Neural progenitor cell (in vitro differentiated cells): ENCODE measurements around the gene ARHGAP42. TPM values are rescaled to one million over a fixed set of nuclear protein-coding genes. Genes with fewer than 3 reads are reported as not detected.

Source experiments
- DNase-seq: peaks from one replicate; pipeline ENCODE4 v3.0.0-alpha.2; 2016; ENCODE audit warnings: low spot score
- H2AFZ ChIP-seq: fragments of 200-600 bp; sonication (generic); replicated peaks from 2 replicates; pipeline ENCODE4 v1.6.1; 2016; ENCODE audit warnings: antibody characterized with exemption
- H3F3A ChIP-seq: fragments of 200-600 bp; sonication (generic); 2 replicates; pipeline ENCODE4 v1.6.1; 2016; ENCODE audit warnings: antibody characterized with exemption, low read depth
- H3K27ac ChIP-seq: fragments of 200-600 bp; sonication (generic); 2 replicates; pipeline ENCODE4 v1.5.1; 2016; ENCODE audit warnings: mild to moderate bottlenecking
- H3K27me3 ChIP-seq: fragments of 200-600 bp; sonication (generic); 2 replicates; pipeline ENCODE4 v1.6.1; 2016; ENCODE audit warnings: mild to moderate bottlenecking, moderate library complexity
- H3K36me3 ChIP-seq: fragments of 200-600 bp; sonication (generic); 2 replicates; pipeline ENCODE4 v1.5.1; 2016
- H3K4me1 ChIP-seq: fragments of 200-600 bp; sonication (generic); 2 replicates; pipeline ENCODE4 v1.6.1; 2016; ENCODE audit warnings: mixed run types
- H3K4me2 ChIP-seq: fragments of 200-600 bp; sonication (generic); 2 replicates; pipeline ENCODE4 v1.6.1; 2016
- H3K4me3 ChIP-seq: fragments of 200-600 bp; sonication (generic); 2 replicates; pipeline ENCODE4 v1.5.1; 2016
- H3K79me2 ChIP-seq: fragments of 200-600 bp; sonication (generic); 2 replicates; pipeline ENCODE4 v1.6.1; 2016; ENCODE audit warnings: low read depth
- H3K9ac ChIP-seq: fragments of 200-600 bp; sonication (generic); 2 replicates; pipeline ENCODE4 v1.6.1; 2016
- H3K9me3 ChIP-seq: fragments of 200-600 bp; sonication (generic); 2 replicates; pipeline ENCODE4 v1.5.1; 2016; ENCODE audit warnings: low read depth
- H4K20me1 ChIP-seq: fragments of 200-600 bp; sonication (generic); 2 replicates; pipeline ENCODE4 v1.6.1; 2016; ENCODE audit warnings: low read depth
- H3K27ac Mint-ChIP-seq: 3 replicates; pipeline ENCODE4 v1.8.0; 2021; ENCODE audit warnings: mixed read lengths
- H3K27me3 Mint-ChIP-seq: 2 replicates; pipeline ENCODE4 v1.8.0; 2022; ENCODE audit warnings: low read depth, mild to moderate bottlenecking, inconsistent platforms, moderate library complexity, mixed read lengths; ENCODE audit not compliant: insufficient read depth
- H3K36me3 Mint-ChIP-seq: 3 replicates; pipeline ENCODE4 v1.8.0; 2021; ENCODE audit warnings: mixed read lengths
- H3K4me1 Mint-ChIP-seq: 3 replicates; pipeline ENCODE4 v1.8.0; 2021; ENCODE audit warnings: mixed read lengths
- H3K4me3 Mint-ChIP-seq: 3 replicates; pipeline ENCODE4 v1.8.0; 2021; ENCODE audit warnings: mild to moderate bottlenecking, moderate library complexity, mixed read lengths
- H3K9me3 Mint-ChIP-seq: 3 replicates; pipeline ENCODE4 v1.8.0; 2020; ENCODE audit warnings: mixed read lengths
- CTCF ChIP-seq: fragments of 200-600 bp; sonication (generic); IDR thresholded peaks from 2 replicates; pipeline ENCODE4 v1.5.1; 2017; ENCODE audit warnings: antibody characterized with exemption, mild to moderate bottlenecking
- EZH2 ChIP-seq: fragments of 200-600 bp; sonication (generic); IDR thresholded peaks from 2 replicates; pipeline ENCODE4 v1.6.1; 2017; ENCODE audit warnings: antibody characterized with exemption, mild to moderate bottlenecking, moderate library complexity
- EZH2phosphoT487 ChIP-seq: fragments of 200-600 bp; sonication (generic); IDR thresholded peaks from 2 replicates; pipeline ENCODE4 v1.6.1; 2017; ENCODE audit warnings: antibody characterized with exemption
- total RNA-seq: library from RNA; depleted of rRNA; stranded (reverse); fragments of >200 nt; gene quantifications from 2 replicates; pipeline ENCODE4 v1.2.3, GENCODE V29; 2015; ENCODE audit warnings: low replicate concordance

ARHGAP42 gene
- total RNA-seq, 1 donor from 2014 or later, result 31.0 TPM

- H3K4me3 Mint-ChIP-seq, result no peak overlapping the region
- Histone ChIP-seq H3K36me3 (no peaks in the 10 kb centered on the region), H3K9ac (no peak overlapping the region), H4K20me1 (no peaks in the 10 kb centered on the region), H3K4me1 (peaks cover 11% of the 10 kb centered on the region), H3F3A (peaks cover 11% of the 10 kb centered on the region), H3K9me3 (no peaks in the 10 kb centered on the region), H3K4me2 (no peak overlapping the region), H3K4me3 (no peak overlapping the region), H3K79me2 (peaks cover 20% of the 10 kb centered on the region), H2AFZ (no peak overlapping the region), H3K27me3 (no peaks in the 10 kb centered on the region), H3K27ac (no peak overlapping the region)
- no peak for DNase-seq
- peaks cover 6% of the 10 kb centered on the region for H3K4me1 Mint-ChIP-seq
- TF ChIP-seq EZH2 (no peak), CTCF (no peak), EZH2phosphoT487 (no peak)
- no peak overlapping the region for H3K27ac Mint-ChIP-seq
- no peaks in the 10 kb centered on the region for H3K9me3 Mint-ChIP-seq
- H3K36me3 Mint-ChIP-seq, result no peaks in the 10 kb centered on the region
- no peaks in the 10 kb centered on the region for H3K27me3 Mint-ChIP-seq
Observed at GRCh38 chr11:100706179-100706578, 19.1 kb downstream of the ARHGAP42 start.

GRCh38 chr11:100709233-100709957, 22.3 kb downstream of the ARHGAP42 start:
- H3K4me2 ChIP-seq, result no peak overlapping the region
- H3K36me3 ChIP-seq, result no peaks in the 10 kb centered on the region
- peaks cover 2% of the 10 kb centered on the region for H3F3A ChIP-seq
- Mint-ChIP-seq H3K9me3 (no peaks in the 10 kb centered on the region), H3K4me1 (peaks cover 2% of the 10 kb centered on the region), H3K4me3 (no peak overlapping the region), H3K27ac (no peak overlapping the region), H3K36me3 (no peaks in the 10 kb centered on the region), H3K27me3 (no peaks in the 10 kb centered on the region)
- no peaks in the 10 kb centered on the region for H3K27me3 ChIP-seq
- TF ChIP-seq EZH2phosphoT487 (no peak), CTCF (no peak), EZH2 (no peak)
- H2AFZ ChIP-seq, result no peak overlapping the region
- H3K9me3 ChIP-seq, result no peaks in the 10 kb centered on the region
- no peak overlapping the region for H3K9ac ChIP-seq
- H4K20me1 ChIP-seq, result no peaks in the 10 kb centered on the region
- H3K27ac ChIP-seq, result no peak overlapping the region
- H3K4me3 ChIP-seq, result no peak overlapping the region
- no peak for DNase-seq
- peaks cover 20% of the 10 kb centered on the region for H3K79me2 ChIP-seq
- H3K4me1 ChIP-seq, result peaks cover 2% of the 10 kb centered on the region

GRCh38 chr11:100711984-100712383, 24.9 kb downstream of the ARHGAP42 start:
- H3K36me3 ChIP-seq, result no peaks in the 10 kb centered on the region
- H3K36me3 Mint-ChIP-seq, result no peaks in the 10 kb centered on the region
- H3K79me2 ChIP-seq, result peaks cover 11% of the 10 kb centered on the region

More at GRCh38 chr11:100711984-100712383, 24.9 kb downstream of the ARHGAP42 start:
- DNase-seq, result no peak
- no peak overlapping the region for H3K27ac Mint-ChIP-seq
- TF ChIP-seq CTCF, result no peak
- no peak for TF ChIP-seq EZH2phosphoT487
- no peak for TF ChIP-seq EZH2
- H3K9me3 Mint-ChIP-seq, result no peaks in the 10 kb centered on the region
- H4K20me1 ChIP-seq, result no peaks in the 10 kb centered on the region
- no peak overlapping the region for H3K4me3 Mint-ChIP-seq
- no peak overlapping the region for H3K4me2 ChIP-seq
- H3K4me1 ChIP-seq, result no peaks in the 10 kb centered on the region
- H2AFZ ChIP-seq, result no peak overlapping the region
- H3K9ac ChIP-seq, result no peak overlapping the region
- H3K9me3 ChIP-seq, result no peaks in the 10 kb centered on the region
- H3K4me3 ChIP-seq, result no peak overlapping the region
- H3K27me3 ChIP-seq, result no peaks in the 10 kb centered on the region
- no peaks in the 10 kb centered on the region for H3K27me3 Mint-ChIP-seq
- peaks cover 2% of the 10 kb centered on the region for H3K4me1 Mint-ChIP-seq
- H3F3A ChIP-seq, result no peaks in the 10 kb centered on the region
- no peak overlapping the region for H3K27ac ChIP-seq
